Brain microvascular endothelial cell (primary cell): ENCODE measurements around the gene CCM2.

Experiments
- DNase-seq: peaks from one replicate; pipeline ENCODE4 v3.0.0-alpha.2; 2020
- H3K27ac ChIP-seq: fragments of 250-450 bp; sonication (Bioruptor Pico); 2 replicates; pipeline ENCODE4 v1.5.1; 2020; ENCODE audit warnings: mild to moderate bottlenecking, moderate library complexity
- H3K27me3 ChIP-seq: fragments of 250-450 bp; sonication (Bioruptor Pico); replicated peaks from 2 replicates; pipeline ENCODE4 v1.5.1; 2020; ENCODE audit warnings: mild to moderate bottlenecking
- H3K36me3 ChIP-seq: fragments of 250-450 bp; sonication (Bioruptor Pico); replicated peaks from 2 replicates; pipeline ENCODE4 v1.5.1; 2020; ENCODE audit warnings: mild to moderate bottlenecking
- H3K4me3 ChIP-seq: 2 replicates; pipeline ENCODE4 v1.5.1; 2011; ENCODE audit warnings: low read depth, mild to moderate bottlenecking, control low read depth, low read length, moderate library complexity
- CTCF ChIP-seq: IDR thresholded peaks from 2 replicates; pipeline ENCODE4 v1.5.1; 2011; ENCODE audit warnings: low read depth, mild to moderate bottlenecking, moderate library complexity, low read length, control low read depth, inconsistent platforms; ENCODE audit errors: missing control alignments
- in situ Hi-C: cut with HindIII; loops from 2 replicates; pipeline ENCODE4 v1.10.0; 2017; ENCODE audit warnings: low sequenced_read_pairs, low pct_ligation_motif_present

Gene CCM2

GRCh38 chr7:45122975-45123860 is 123.2 kb downstream of the CCM2 start:
- Histone ChIP-seq H3K36me3 (no peaks in the 10 kb centered on the region), H3K27me3 (no peaks in the 10 kb centered on the region), H3K27ac (no peak overlapping the region), H3K4me3 (no peak overlapping the region)
- no peak for TF ChIP-seq CTCF
- DNase-seq, result no peak
- in situ Hi-C loops, result no loop called here

- DNase-seq, result no peak
- no peaks in the 10 kb centered on the region for H3K36me3 ChIP-seq
- no peak overlapping the region for H3K4me3 ChIP-seq
- H3K27ac ChIP-seq, result no peak overlapping the region
- TF ChIP-seq CTCF, result no peak
- H3K27me3 ChIP-seq, result no peaks in the 10 kb centered on the region
- in situ Hi-C loops, result no loop called here
Observed at GRCh38 chr7:45123913-45124710, 124.1 kb downstream of the CCM2 start.

- Histone ChIP-seq H3K27me3 (no peaks in the 10 kb centered on the region), H3K4me3 (no peak overlapping the region), H3K36me3 (no peaks in the 10 kb centered on the region), H3K27ac (no peak overlapping the region)
- TF ChIP-seq CTCF, result no peak
- in situ Hi-C loops, result no loop called here
- no peak for DNase-seq
Observed at GRCh38 chr7:45125193-45125904, 125.3 kb downstream of the CCM2 start.
